ENCODE results near the gene TBC1D14.
A peak's percentile ranks its signal among the peaks of the same experiment; 100 is the strongest.

The TBC1D14 gene, protein sequence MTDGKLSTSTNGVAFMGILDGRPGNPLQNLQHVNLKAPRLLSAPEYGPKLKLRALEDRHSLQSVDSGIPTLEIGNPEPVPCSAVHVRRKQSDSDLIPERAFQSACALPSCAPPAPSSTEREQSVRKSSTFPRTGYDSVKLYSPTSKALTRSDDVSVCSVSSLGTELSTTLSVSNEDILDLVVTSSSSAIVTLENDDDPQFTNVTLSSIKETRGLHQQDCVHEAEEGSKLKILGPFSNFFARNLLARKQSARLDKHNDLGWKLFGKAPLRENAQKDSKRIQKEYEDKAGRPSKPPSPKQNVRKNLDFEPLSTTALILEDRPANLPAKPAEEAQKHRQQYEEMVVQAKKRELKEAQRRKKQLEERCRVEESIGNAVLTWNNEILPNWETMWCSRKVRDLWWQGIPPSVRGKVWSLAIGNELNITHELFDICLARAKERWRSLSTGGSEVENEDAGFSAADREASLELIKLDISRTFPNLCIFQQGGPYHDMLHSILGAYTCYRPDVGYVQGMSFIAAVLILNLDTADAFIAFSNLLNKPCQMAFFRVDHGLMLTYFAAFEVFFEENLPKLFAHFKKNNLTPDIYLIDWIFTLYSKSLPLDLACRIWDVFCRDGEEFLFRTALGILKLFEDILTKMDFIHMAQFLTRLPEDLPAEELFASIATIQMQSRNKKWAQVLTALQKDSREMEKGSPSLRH

GRCh38 chr4:6909113-6909969 lies at the start of gene TBC1D14:
TSS of gene TBC1D14 (plus strand) at chr4:6909826. CDS start at chr4:6923390, 13,564 bp downstream.
- peak; percentile 99 for DNase-seq (ENCODE audit: low spot score)
- in situ Hi-C loops (cut with MboI; ENCODE audit: low pct_unique_long_range_greater_than_20kb, low sequenced_read_pairs, unreplicated experiment): no loop called here
- TF ChIP-seq CTCF (IDR thresholded peaks at IDR 0.05; ENCODE audit: extremely low read depth, insufficient read depth, missing control alignments): peak; percentile 30

DNA sequence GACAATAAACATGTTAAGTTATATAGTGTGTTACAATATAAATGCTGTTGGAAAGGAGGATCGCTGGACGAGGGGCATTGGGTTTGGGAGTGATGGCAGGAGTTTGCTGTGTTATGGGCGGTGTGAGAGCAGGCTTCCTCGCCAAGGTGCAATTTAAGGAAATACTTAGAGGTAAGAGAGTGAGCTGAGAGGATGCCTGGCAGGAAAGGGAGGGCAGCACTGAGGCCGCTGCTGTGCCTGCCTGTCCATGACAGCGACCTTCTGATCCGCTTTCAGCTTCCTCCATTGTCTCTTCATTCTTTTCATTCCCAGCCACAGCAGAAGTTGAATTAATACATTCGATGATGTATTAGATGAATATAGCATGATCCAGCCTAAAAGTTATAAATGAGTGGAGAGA lies 41.2 kb upstream of the TBC1D14 start:
- in situ Hi-C loops (cut with MboI; ENCODE audit: low pct_unique_long_range_greater_than_20kb, low sequenced_read_pairs, unreplicated experiment): no loop called here

DNA sequence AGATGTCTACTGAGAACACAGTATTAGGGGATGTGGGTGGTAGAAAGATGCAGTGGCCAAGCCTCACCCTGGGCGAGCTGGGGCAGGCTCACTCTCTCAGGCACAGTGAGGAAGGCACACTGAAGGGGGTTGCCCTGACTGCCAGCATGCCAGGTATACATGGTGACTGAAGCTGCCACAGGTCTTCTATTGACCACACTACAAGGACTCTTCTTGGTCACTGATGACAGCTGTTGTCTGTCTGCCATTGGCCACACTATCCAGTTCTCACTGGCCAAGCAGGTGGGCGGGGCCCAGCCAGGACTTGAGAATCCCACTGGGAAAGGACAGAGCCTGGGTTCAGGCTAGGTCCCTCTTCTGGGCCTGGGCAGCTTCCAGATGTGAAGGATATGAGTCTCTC lies 39.7 kb upstream of the TBC1D14 start:
- no peak for TF ChIP-seq CTCF (IDR thresholded peaks at IDR 0.05; ENCODE audit: extremely low read depth, insufficient read depth, missing control alignments)
- no peak for DNase-seq (ENCODE audit: low spot score)
- in situ Hi-C loops (cut with MboI; ENCODE audit: low pct_unique_long_range_greater_than_20kb, low sequenced_read_pairs, unreplicated experiment): no loop called here

More for the DNA sequence above, 41.2 kb upstream of the TBC1D14 start:
- TF ChIP-seq CTCF (IDR thresholded peaks at IDR 0.05; ENCODE audit: extremely low read depth, insufficient read depth, missing control alignments): no peak
- no peak for DNase-seq (ENCODE audit: low spot score)

DNA sequence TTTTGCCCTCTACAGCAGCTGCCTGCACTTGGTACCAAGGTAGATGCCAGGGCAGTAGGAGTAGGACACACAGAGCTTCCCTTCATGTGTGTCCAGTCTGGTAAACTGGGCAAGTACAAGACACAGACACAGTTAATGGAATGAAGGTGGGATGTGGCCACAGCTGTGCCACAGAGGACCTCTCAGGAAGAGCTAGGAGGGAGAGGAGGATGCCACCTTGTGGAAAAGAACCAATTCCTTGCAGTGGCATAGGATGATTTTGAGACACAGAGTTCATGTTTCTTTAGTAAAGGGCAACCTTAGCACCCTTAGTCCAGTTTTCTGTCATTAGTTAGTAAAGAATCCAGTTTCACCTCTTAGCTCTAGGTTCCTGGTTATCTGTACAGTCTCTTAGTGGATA lies 36.3 kb upstream of the TBC1D14 start:
- TF ChIP-seq CTCF (IDR thresholded peaks at IDR 0.05; ENCODE audit: extremely low read depth, insufficient read depth, missing control alignments): peak; percentile 26
- no peak for DNase-seq (ENCODE audit: low spot score)
- in situ Hi-C loops (cut with MboI; ENCODE audit: low pct_unique_long_range_greater_than_20kb, low sequenced_read_pairs, unreplicated experiment): no loop called here

GRCh38 chr4:6873792-6874461 lies 35.7 kb upstream of the TBC1D14 start:
- peak; percentile 71 for DNase-seq (ENCODE audit: low spot score)
- TF ChIP-seq CTCF (IDR thresholded peaks at IDR 0.05; ENCODE audit: extremely low read depth, insufficient read depth, missing control alignments): peak; percentile 90
- in situ Hi-C loops (cut with MboI; ENCODE audit: low pct_unique_long_range_greater_than_20kb, low sequenced_read_pairs, unreplicated experiment): no loop called here

DNA sequence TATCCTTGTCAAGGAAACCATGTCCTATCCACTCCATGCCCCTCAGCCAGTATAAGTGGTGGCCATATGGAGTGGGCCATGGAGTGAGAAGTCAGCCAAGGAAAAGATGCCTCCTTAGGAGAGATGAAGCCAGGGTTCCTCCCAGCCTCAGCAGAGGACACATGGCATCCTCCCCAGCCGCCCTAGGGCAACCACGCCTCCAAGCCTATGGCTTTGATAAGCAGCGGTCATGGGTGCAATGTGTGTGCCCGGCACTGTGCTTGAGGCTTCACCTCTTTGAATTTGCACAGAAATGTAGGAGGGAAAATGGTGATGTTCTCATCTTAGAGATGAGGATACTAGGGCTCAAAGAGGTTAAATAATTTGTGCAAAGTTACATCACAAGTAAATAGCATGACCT lies 34.6 kb upstream of the TBC1D14 start:
- in situ Hi-C loops (cut with MboI; ENCODE audit: low pct_unique_long_range_greater_than_20kb, low sequenced_read_pairs, unreplicated experiment): loop anchor here (5.0 kb wide), 1 partner anchor 153 kb away; no protein-coding TSS in a partner anchor
- TF ChIP-seq CTCF (IDR thresholded peaks at IDR 0.05; ENCODE audit: extremely low read depth, insufficient read depth, missing control alignments): no peak

More for the DNA sequence above, 34.6 kb upstream of the TBC1D14 start:
- no peak for DNase-seq (ENCODE audit: low spot score)
